A673 (cell line): ENCODE measurements around the gene KANSL3.

Experiments used
- CTCF ChIP-seq: fragments of 300-800, 200-600 bp; sonication (generic); conservative IDR thresholded peaks from 2 replicates; pipeline ENCODE4 v1.5.1; 2017; ENCODE audit warnings: low read depth, mild to moderate bottlenecking, antibody characterized with exemption, low read length, moderate library complexity, mixed read lengths
- EZH2 ChIP-seq: fragments of 200-600 bp; sonication (generic); IDR thresholded peaks from 2 replicates; pipeline ENCODE4 v1.6.1; 2017; ENCODE audit warnings: borderline replicate concordance, low read depth, mild to moderate bottlenecking, mixed read lengths, antibody characterized with exemption, low read length; ENCODE audit not compliant: poor library complexity, severe bottlenecking

- TF ChIP-seq CTCF (no peak), EZH2 (no peak)
Measured at GRCh38 chr2:96649342-96649741, 11.2 kb upstream of the KANSL3 start.
